ENCODE data around the gene MED9.
A peak's percentile ranks its signal among the peaks of the same experiment; 100 is the strongest.

The MED9 gene

DNA sequence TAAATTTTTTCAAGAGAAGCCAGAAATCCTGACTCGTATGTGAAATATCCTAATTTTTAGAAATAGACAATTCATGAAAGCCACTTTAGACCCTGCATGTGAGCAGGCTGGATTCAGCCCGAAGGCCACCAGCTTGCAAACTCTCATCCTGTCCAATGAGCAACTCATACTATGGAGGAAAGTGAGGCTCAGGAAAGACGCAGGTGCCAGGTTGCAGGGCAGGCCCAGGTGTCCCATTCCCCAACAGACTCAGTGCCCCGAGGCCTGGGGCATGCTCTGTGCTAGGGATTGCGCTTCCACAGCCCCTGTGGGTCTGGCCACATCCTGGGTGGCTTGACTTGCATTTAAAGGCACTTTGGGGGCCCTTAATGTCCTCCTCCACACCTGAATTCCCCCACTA lies 36.1 kb downstream of the MED9 start:
- H2BK12ac ChIP-seq (ENCODE audit: low read length), result no peak overlapping the region
- H3K9ac ChIP-seq (ENCODE audit: low read depth, low read length, poor library complexity), result no peak overlapping the region
- no peak overlapping the region for H3K4ac ChIP-seq (ENCODE audit: low read length)
- no peaks in the 10 kb centered on the region for H3K36me3 ChIP-seq (replicated peaks in 1 of 2; ENCODE audit: control insufficient read depth in 2 of 2, insufficient read depth in 2 of 2, low read length in 2 of 2)
- no peak overlapping the region for H3K14ac ChIP-seq (ENCODE audit: low read length)
- H3K4me1 ChIP-seq (ENCODE audit: control insufficient read depth in 2 of 2, insufficient read depth in 1 of 2, low read depth in 1 of 2, low read length in 2 of 2), result peaks cover 3 to 14% of the 10 kb centered on the region in 2 donors
- peak overlapping the region; percentile 69 for H3K18ac ChIP-seq (ENCODE audit: low read length)
- peak overlapping the region; percentile 32 for H2BK120ac ChIP-seq (ENCODE audit: low read depth, low read length)
- no peak overlapping the region for H3K4me2 ChIP-seq (ENCODE audit: insufficient read depth, low read length, poor library complexity, severe bottlenecking)
- H4K8ac ChIP-seq (ENCODE audit: low read depth, low read length), result no peak overlapping the region
- peaks cover 3% of the 10 kb centered on the region for H3K79me1 ChIP-seq (ENCODE audit: low read depth, low read length)
- no peak overlapping the region for H2BK5ac ChIP-seq (ENCODE audit: low read length)
- no peak overlapping the region for H2AK5ac ChIP-seq (ENCODE audit: low read depth, low read length)
- H3K23ac ChIP-seq (ENCODE audit: low read depth, low read length, poor library complexity), result no peak overlapping the region
- no peaks in the 10 kb centered on the region for H3K9me3 ChIP-seq (replicated peaks in 1 of 2; ENCODE audit: control insufficient read depth in 2 of 2, insufficient read depth in 1 of 2, low read depth in 1 of 2, low read length in 2 of 2)
- H2AFZ ChIP-seq (ENCODE audit: low read length), result no peak overlapping the region
- no peak for DNase-seq (ENCODE audit: low spot score)
- no peaks in the 10 kb centered on the region for H3K27me3 ChIP-seq (ENCODE audit: control insufficient read depth in 3 of 3, insufficient read depth in 3 of 3, low read depth in 1 of 3, low read length in 3 of 3)
- no peak overlapping the region for H4K91ac ChIP-seq (ENCODE audit: low read depth, low read length, poor library complexity)
- no CpG with 5 or more reads among the region's 5 CpGs for WGBS, 2 donors (ENCODE audit: extremely low coverage in 2 of 2, insufficient read length in 2 of 2, insufficient replicate concordance in 1 of 2)
- H2BK15ac ChIP-seq (ENCODE audit: low read length), result no peak overlapping the region
- H3K4me3 ChIP-seq (ENCODE audit: low read length in 2 of 2), result no peak overlapping the region
- H3K27ac ChIP-seq (replicated peaks; ENCODE audit: low read length), result no peak overlapping the region

DNA sequence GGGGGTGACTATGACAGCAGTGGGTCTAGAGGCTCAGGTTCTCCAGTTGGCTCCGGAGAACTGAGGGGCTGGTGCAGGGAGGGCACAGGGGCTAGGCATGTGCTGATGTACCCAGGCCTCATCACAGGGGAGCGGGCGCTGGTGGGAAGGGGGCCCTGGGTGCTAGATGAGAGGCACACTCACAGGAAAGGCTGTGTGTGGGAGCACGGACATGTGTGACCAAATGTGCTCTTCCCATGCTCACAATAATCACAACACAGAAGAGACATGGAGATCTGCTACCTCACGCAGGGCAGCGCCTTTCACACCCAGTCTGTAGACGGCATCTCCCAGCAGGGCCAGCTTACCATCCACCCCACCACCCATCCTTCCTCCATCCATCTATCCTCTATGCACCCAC lies 36.8 kb downstream of the MED9 start:
- Histone ChIP-seq H2AFZ (ENCODE audit: low read length) (no peak overlapping the region), H3K79me1 (ENCODE audit: low read depth, low read length) (peaks cover 3% of the 10 kb centered on the region), H3K4me1 (ENCODE audit: control insufficient read depth in 2 of 2, insufficient read depth in 1 of 2, low read depth in 1 of 2, low read length in 2 of 2) (peaks cover 6 to 14% of the 10 kb centered on the region in 2 donors), H3K36me3 (replicated peaks in 1 of 2; ENCODE audit: control insufficient read depth in 2 of 2, insufficient read depth in 2 of 2, low read length in 2 of 2) (no peaks in the 10 kb centered on the region), H3K27me3 (ENCODE audit: control insufficient read depth in 3 of 3, insufficient read depth in 3 of 3, low read depth in 1 of 3, low read length in 3 of 3) (no peaks in the 10 kb centered on the region), H4K8ac (ENCODE audit: low read depth, low read length) (no peak overlapping the region), H3K27ac (replicated peaks; ENCODE audit: low read length) (no peak overlapping the region), H2BK12ac (ENCODE audit: low read length) (no peak overlapping the region), H2BK5ac (ENCODE audit: low read length) (no peak overlapping the region), H4K91ac (ENCODE audit: low read depth, low read length, poor library complexity) (no peak overlapping the region), H3K4me2 (ENCODE audit: insufficient read depth, low read length, poor library complexity, severe bottlenecking) (no peak overlapping the region), H3K18ac (ENCODE audit: low read length) (no peak overlapping the region), H2BK120ac (ENCODE audit: low read depth, low read length) (no peak overlapping the region), H2AK5ac (ENCODE audit: low read depth, low read length) (peak overlapping the region; percentile 72), H3K4ac (ENCODE audit: low read length) (no peak overlapping the region), H3K14ac (ENCODE audit: low read length) (no peak overlapping the region), H3K9ac (ENCODE audit: low read depth, low read length, poor library complexity) (no peak overlapping the region), H3K9me3 (replicated peaks in 1 of 2; ENCODE audit: control insufficient read depth in 2 of 2, insufficient read depth in 1 of 2, low read depth in 1 of 2, low read length in 2 of 2) (no peaks in the 10 kb centered on the region), H2BK15ac (ENCODE audit: low read length) (no peak overlapping the region), H3K23ac (ENCODE audit: low read depth, low read length, poor library complexity) (peak overlapping the region; percentile 32), H3K4me3 (ENCODE audit: low read length in 2 of 2) (no peak overlapping the region)
- DNase-seq (ENCODE audit: low spot score), result no peak
- WGBS, 2 donors (ENCODE audit: extremely low coverage in 2 of 2, insufficient read length in 2 of 2, insufficient replicate concordance in 1 of 2), result no CpG with 5 or more reads among the region's 7 CpGs

DNA sequence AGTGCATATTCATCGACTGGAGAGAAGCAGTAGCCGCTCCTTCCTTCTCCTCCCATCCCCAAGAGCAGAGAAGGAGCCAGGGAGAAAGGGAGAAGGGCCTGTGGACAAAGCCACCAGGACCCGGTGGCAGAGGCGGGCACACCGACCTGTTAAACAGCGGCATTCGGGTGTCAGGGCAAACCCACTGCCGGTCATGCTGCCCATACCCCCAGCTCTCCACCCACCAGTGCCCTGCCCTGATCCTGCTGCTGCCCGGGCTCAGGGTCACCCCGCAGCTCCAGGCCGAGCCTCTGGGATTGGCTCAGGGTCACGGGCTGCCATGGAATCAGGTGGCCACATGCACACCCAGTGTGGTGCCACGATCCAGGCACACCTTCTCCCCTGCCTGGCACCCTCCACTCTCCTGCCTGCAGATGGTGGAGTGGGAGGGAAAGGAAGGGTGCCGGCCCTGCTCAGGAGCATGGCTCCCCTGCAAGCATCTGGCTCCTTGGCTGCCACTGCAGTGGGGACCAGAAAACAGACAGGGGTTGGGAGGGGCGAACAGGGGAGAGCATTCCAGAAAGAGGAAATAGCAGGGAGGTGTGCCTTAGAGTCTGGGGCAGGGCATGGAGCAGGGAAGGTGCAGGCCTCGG lies 37.7 kb downstream of the MED9 start:
- H3K27ac ChIP-seq (replicated peaks; ENCODE audit: low read length), result no peak overlapping the region
- no peak overlapping the region for H3K4ac ChIP-seq (ENCODE audit: low read length)
- no peak for DNase-seq (ENCODE audit: low spot score)

DNA sequence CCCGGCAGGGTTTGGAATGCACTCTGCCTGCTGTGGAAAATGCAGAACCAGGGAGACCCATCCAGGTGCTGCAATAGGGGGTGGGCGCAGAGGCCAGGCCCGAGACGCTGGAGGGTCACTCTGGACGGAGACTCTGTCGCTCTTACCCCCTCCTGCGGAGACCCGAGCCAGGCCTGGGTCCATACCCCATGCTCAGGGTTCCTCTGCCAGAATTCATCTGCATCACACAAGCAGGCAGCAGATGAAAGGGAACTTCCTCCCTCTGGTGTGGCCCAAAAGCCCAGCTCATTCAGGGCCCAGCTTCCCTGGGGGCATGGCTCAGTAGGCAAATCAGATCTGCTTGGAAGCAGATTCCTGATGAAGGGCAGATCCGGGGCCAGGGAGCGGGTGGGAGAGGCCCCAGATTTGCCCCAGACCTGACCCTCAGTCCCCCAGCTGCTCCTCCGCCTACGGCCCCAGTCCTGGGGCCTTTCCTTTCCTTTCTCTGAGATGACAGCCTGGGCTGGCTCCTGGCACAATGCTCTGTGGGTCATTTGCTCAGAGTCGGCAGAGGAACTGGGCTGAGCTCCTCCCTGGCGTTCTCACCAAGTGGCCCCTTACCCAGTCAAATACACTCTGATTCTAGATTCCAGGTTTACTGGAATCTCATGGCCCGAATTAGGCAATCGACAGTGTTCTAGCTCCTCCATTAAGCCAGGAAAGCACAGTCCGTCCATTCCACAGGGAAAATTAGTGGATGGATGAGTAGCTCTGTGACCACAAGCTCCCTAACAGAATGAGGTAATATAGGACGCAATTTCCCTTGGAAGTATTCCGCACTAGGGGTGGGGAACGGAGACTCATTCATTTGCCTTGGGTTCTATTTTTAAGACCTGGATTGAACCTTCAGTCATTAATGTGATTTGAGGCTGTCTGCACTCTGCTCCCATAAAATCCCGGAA lies 38.5 kb downstream of the MED9 start:
- Histone ChIP-seq H3K9ac (ENCODE audit: low read depth, low read length, poor library complexity) (no peak overlapping the region), H3K4ac (ENCODE audit: low read length) (no peak overlapping the region), H3K36me3 (replicated peaks in 1 of 2; ENCODE audit: control insufficient read depth in 2 of 2, insufficient read depth in 2 of 2, low read length in 2 of 2) (no peaks in the 10 kb centered on the region), H3K27ac (replicated peaks; ENCODE audit: low read length) (no peak overlapping the region), H3K9me3 (replicated peaks in 1 of 2; ENCODE audit: control insufficient read depth in 2 of 2, insufficient read depth in 1 of 2, low read depth in 1 of 2, low read length in 2 of 2) (no peaks in the 10 kb centered on the region), H2BK5ac (ENCODE audit: low read length) (peak overlapping the region; percentile 43), H3K27me3 (ENCODE audit: control insufficient read depth in 3 of 3, insufficient read depth in 3 of 3, low read depth in 1 of 3, low read length in 3 of 3) (no peaks in the 10 kb centered on the region), H3K18ac (ENCODE audit: low read length) (peak overlapping the region; percentile 53), H3K4me1 (ENCODE audit: control insufficient read depth in 2 of 2, insufficient read depth in 1 of 2, low read depth in 1 of 2, low read length in 2 of 2) (peaks cover 6 to 14% of the 10 kb centered on the region in 2 donors), H2BK15ac (ENCODE audit: low read length) (no peak overlapping the region), H2AK5ac (ENCODE audit: low read depth, low read length) (no peak overlapping the region), H3K14ac (ENCODE audit: low read length) (no peak overlapping the region), H2AFZ (ENCODE audit: low read length) (no peak overlapping the region), H3K4me2 (ENCODE audit: insufficient read depth, low read length, poor library complexity, severe bottlenecking) (no peak overlapping the region), H3K23ac (ENCODE audit: low read depth, low read length, poor library complexity) (no peak overlapping the region), H4K8ac (ENCODE audit: low read depth, low read length) (peak overlapping the region; percentile 75), H4K91ac (ENCODE audit: low read depth, low read length, poor library complexity) (no peak overlapping the region), H2BK120ac (ENCODE audit: low read depth, low read length) (no peak overlapping the region), H3K4me3 (ENCODE audit: low read length in 2 of 2) (no peak overlapping the region), H3K79me1 (ENCODE audit: low read depth, low read length) (peaks cover 3% of the 10 kb centered on the region), H2BK12ac (ENCODE audit: low read length) (no peak overlapping the region)
- WGBS, 2 donors (ENCODE audit: extremely low coverage in 2 of 2, insufficient read length in 2 of 2, insufficient replicate concordance in 1 of 2), result no CpG with 5 or more reads among the region's 21 CpGs
- DNase-seq (ENCODE audit: low spot score), result no peak

More for the DNA sequence above, 37.7 kb downstream of the MED9 start:
- H3K4me1 ChIP-seq (ENCODE audit: control insufficient read depth in 2 of 2, insufficient read depth in 1 of 2, low read depth in 1 of 2, low read length in 2 of 2), result peaks cover 6 to 14% of the 10 kb centered on the region in 2 donors
- no peak overlapping the region for H4K91ac ChIP-seq (ENCODE audit: low read depth, low read length, poor library complexity)
- H2BK120ac ChIP-seq (ENCODE audit: low read depth, low read length), result no peak overlapping the region
- no peak overlapping the region for H3K4me2 ChIP-seq (ENCODE audit: insufficient read depth, low read length, poor library complexity, severe bottlenecking)
- H2BK5ac ChIP-seq (ENCODE audit: low read length), result peak overlapping the region; percentile 43
- peak overlapping the region; percentile 14 for H3K18ac ChIP-seq (ENCODE audit: low read length)
- H3K9ac ChIP-seq (ENCODE audit: low read depth, low read length, poor library complexity), result peak overlapping the region; percentile 18
- no peak overlapping the region for H2BK15ac ChIP-seq (ENCODE audit: low read length)
- H3K36me3 ChIP-seq (replicated peaks in 1 of 2; ENCODE audit: control insufficient read depth in 2 of 2, insufficient read depth in 2 of 2, low read length in 2 of 2), result no peaks in the 10 kb centered on the region
- H4K8ac ChIP-seq (ENCODE audit: low read depth, low read length), result peak overlapping the region; percentile 75
- no peak overlapping the region for H2AK5ac ChIP-seq (ENCODE audit: low read depth, low read length)
- H3K9me3 ChIP-seq (replicated peaks in 1 of 2; ENCODE audit: control insufficient read depth in 2 of 2, insufficient read depth in 1 of 2, low read depth in 1 of 2, low read length in 2 of 2), result no peaks in the 10 kb centered on the region
- peak overlapping the region; percentile 60 for H2BK12ac ChIP-seq (ENCODE audit: low read length)
- H3K4me3 ChIP-seq (ENCODE audit: low read length in 2 of 2), result no peak overlapping the region
- no peaks in the 10 kb centered on the region for H3K27me3 ChIP-seq (ENCODE audit: control insufficient read depth in 3 of 3, insufficient read depth in 3 of 3, low read depth in 1 of 3, low read length in 3 of 3)
- peak overlapping the region; percentile 97 for H3K14ac ChIP-seq (ENCODE audit: low read length)
- H3K23ac ChIP-seq (ENCODE audit: low read depth, low read length, poor library complexity), result peak overlapping the region; percentile 77
- H2AFZ ChIP-seq (ENCODE audit: low read length), result no peak overlapping the region
- WGBS, 2 donors (ENCODE audit: extremely low coverage in 2 of 2, insufficient read length in 2 of 2, insufficient replicate concordance in 1 of 2), result no CpG with 5 or more reads among the region's 16 CpGs
- H3K79me1 ChIP-seq (ENCODE audit: low read depth, low read length), result peaks cover 3% of the 10 kb centered on the region
